Fibroblast of lung (primary cell): ENCODE results near the gene HDDC2. TPM values are rescaled to one million over a fixed set of nuclear protein-coding genes. Genes with fewer than 3 reads are reported as not detected.
A peak's percentile ranks its signal among the peaks of the same experiment; 100 is the strongest.

Experiments
- DNase-seq, 2 donors: peaks; one replicate each; pipeline versions ENCODE4 v3.0.0 to v3.0.0-alpha.2; 2010; ENCODE audit warnings: low read depth in 2 of 2
- H2AFZ ChIP-seq: 2 replicates; pipeline ENCODE4 v1.5.1; 2012; ENCODE audit warnings: low read length, control low read depth, inconsistent platforms
- H3K27ac ChIP-seq: 2 replicates; pipeline ENCODE4 v1.5.1; 2011; ENCODE audit warnings: low read length, control low read depth; ENCODE audit not compliant: insufficient read depth
- H3K27me3 ChIP-seq: 2 replicates; pipeline ENCODE4 v1.5.1; 2011; ENCODE audit warnings: mild to moderate bottlenecking, low read length; ENCODE audit not compliant: control insufficient read depth, insufficient read depth
- H3K36me3 ChIP-seq: 2 replicates; pipeline ENCODE4 v1.5.1; 2011; ENCODE audit warnings: low read length; ENCODE audit not compliant: control insufficient read depth, insufficient read depth
- H3K4me1 ChIP-seq: 2 replicates; pipeline ENCODE4 v1.5.1; 2011; ENCODE audit warnings: low read length; ENCODE audit not compliant: control insufficient read depth, insufficient read depth; ENCODE audit errors: extremely low read depth
- H3K4me2 ChIP-seq: 2 replicates; pipeline ENCODE4 v1.5.1; 2011; ENCODE audit warnings: low read length, control low read depth; ENCODE audit not compliant: insufficient read depth; ENCODE audit errors: extremely low read depth
- H3K4me3 ChIP-seq, 4 experiments: fragments of 200-600 bp in 1 of 4; sonication (generic) in 1 of 4; replicated peaks in 1 of 4; 2 replicates each; pipeline ENCODE4 v1.5.1; 2011 to 2016; ENCODE audit warnings: low read length in 4 of 4, low read depth in 3 of 4, mild to moderate bottlenecking in 3 of 4, control low read depth in 2 of 4, inconsistent platforms in 1 of 4, mixed read lengths in 1 of 4; ENCODE audit not compliant: insufficient read depth in 1 of 4; ENCODE audit errors: control extremely low read depth in 1 of 4
- H3K79me2 ChIP-seq: 2 replicates; pipeline ENCODE4 v1.5.1; 2012; ENCODE audit warnings: mild to moderate bottlenecking, low read length, inconsistent platforms; ENCODE audit not compliant: control insufficient read depth, insufficient read depth
- H3K9ac ChIP-seq: 2 replicates; pipeline ENCODE4 v1.5.1; 2011; ENCODE audit warnings: mild to moderate bottlenecking, low read length, control low read depth; ENCODE audit not compliant: insufficient read depth
- H3K9me3 ChIP-seq: 2 replicates; pipeline ENCODE4 v1.5.1; 2012; ENCODE audit warnings: low read depth, low read length; ENCODE audit not compliant: control insufficient read depth, insufficient read depth
- H4K20me1 ChIP-seq: 2 replicates; pipeline ENCODE4 v1.5.1; 2011; ENCODE audit warnings: low read length; ENCODE audit not compliant: control insufficient read depth, insufficient read depth; ENCODE audit errors: extremely low read depth
- CTCF ChIP-seq, 2 donors: IDR thresholded peaks in 1 of 2; conservative IDR thresholded peaks in 1 of 2; 1 replicate in 1 of 2; 2 replicates in 1 of 2; pipeline ENCODE4 v1.5.1; 2011 to 2012; ENCODE audit warnings: low read length in 2 of 2, control low read depth in 1 of 2, inconsistent platforms in 1 of 2, low read depth in 1 of 2, mild to moderate bottlenecking in 1 of 2
- EZH2 ChIP-seq: IDR thresholded peaks from 2 replicates; pipeline ENCODE4 v1.5.1; 2012; ENCODE audit warnings: low read length, control low read depth, mild to moderate bottlenecking; ENCODE audit errors: missing control alignments
- polyA plus RNA-seq, 2 donors: library from polyadenylated mRNA; depleted of rRNA in 1 of 2; stranded (reverse) in 1 of 2; unstranded in 1 of 2; fragments of >200 nt; gene quantifications; 2 replicates each; pipeline ENCODE4 v1.2.1, GENCODE V29; 2011 to 2012; ENCODE audit warnings: missing spikeins in 1 of 2
- total RNA-seq: library from RNA; depleted of rRNA; stranded (reverse); fragments of >200 nt; gene quantifications from 2 replicates; pipeline ENCODE4 v1.2.1, GENCODE V29; 2014

HDDC2 gene
- total and polyA plus RNA-seq, 2 donors (not counting 1 experiment from before 2014, with no cell fraction given): 58.8 to 174 TPM

GRCh38 chr6:125316621-125317020, 14.9 kb upstream of the HDDC2 start:
- TF ChIP-seq CTCF (conservative IDR thresholded peaks at IDR 0.05 in 1 of 2, IDR thresholded peaks at IDR 0.05 in 1 of 2; ENCODE audit: low read depth in 1 of 2, low read length in 2 of 2): no peak
- no peak overlapping the region for H3K4me2 ChIP-seq
- no peaks in the 10 kb centered on the region for H4K20me1 ChIP-seq

GRCh38 chr6:125315548-125315947, 13.8 kb upstream of the HDDC2 start:
- Histone ChIP-seq H3K27ac (no peak overlapping the region), H3K4me3 (no peak overlapping the region), H3K27me3 (no peaks in the 10 kb centered on the region), H4K20me1 (no peaks in the 10 kb centered on the region), H3K4me2 (no peak overlapping the region), H3K4me1 (no peaks in the 10 kb centered on the region), H3K9ac (no peak overlapping the region), H3K9me3 (no peaks in the 10 kb centered on the region), H3K36me3 (no peaks in the 10 kb centered on the region), H3K79me2 (no peaks in the 10 kb centered on the region), H2AFZ (no peak overlapping the region)
- TF ChIP-seq EZH2: no peak
- DNase-seq: no peak

More at GRCh38 chr6:125316621-125317020, 14.9 kb upstream of the HDDC2 start:
- no peaks in the 10 kb centered on the region for H3K27me3 ChIP-seq
- no peaks in the 10 kb centered on the region for H3K36me3 ChIP-seq
- DNase-seq: peak in 1 of 2 donors; percentile 28
- H3K79me2 ChIP-seq: no peaks in the 10 kb centered on the region
- no peaks in the 10 kb centered on the region for H3K9me3 ChIP-seq
- H3K9ac ChIP-seq: no peak overlapping the region
- H3K27ac ChIP-seq: no peak overlapping the region
- H2AFZ ChIP-seq: no peak overlapping the region
- no peak overlapping the region for H3K4me3 ChIP-seq
- H3K4me1 ChIP-seq: no peaks in the 10 kb centered on the region

- H3K4me1 ChIP-seq: no peaks in the 10 kb centered on the region
- no peaks in the 10 kb centered on the region for H4K20me1 ChIP-seq
- no peak overlapping the region for H3K4me3 ChIP-seq
- no peaks in the 10 kb centered on the region for H3K79me2 ChIP-seq
- H2AFZ ChIP-seq: no peak overlapping the region
- TF ChIP-seq EZH2: no peak
- TF ChIP-seq CTCF (conservative IDR thresholded peaks at IDR 0.05 in 1 of 2, IDR thresholded peaks at IDR 0.05 in 1 of 2; ENCODE audit: low read depth in 1 of 2, low read length in 2 of 2): peak; percentile 87 to 88
- H3K9ac ChIP-seq: no peak overlapping the region
- H3K27me3 ChIP-seq: no peaks in the 10 kb centered on the region
- no peaks in the 10 kb centered on the region for H3K9me3 ChIP-seq
- H3K36me3 ChIP-seq: no peaks in the 10 kb centered on the region
- no peak overlapping the region for H3K27ac ChIP-seq
- H3K4me2 ChIP-seq: no peak overlapping the region
- DNase-seq: peak; percentile 42 to 72
Measured at GRCh38 chr6:125314009-125314581, 12.3 kb upstream of the HDDC2 start.
